ENCODE results near the gene RNPEPL1. TPM values are rescaled to one million over a fixed set of nuclear protein-coding genes. Genes with fewer than 3 reads are reported as not detected.

RNPEPL1 gene
- total and polyA plus RNA-seq, 5 donors from 2014 or later, result 28.5 to 167 (median 70.8) TPM

DNA sequence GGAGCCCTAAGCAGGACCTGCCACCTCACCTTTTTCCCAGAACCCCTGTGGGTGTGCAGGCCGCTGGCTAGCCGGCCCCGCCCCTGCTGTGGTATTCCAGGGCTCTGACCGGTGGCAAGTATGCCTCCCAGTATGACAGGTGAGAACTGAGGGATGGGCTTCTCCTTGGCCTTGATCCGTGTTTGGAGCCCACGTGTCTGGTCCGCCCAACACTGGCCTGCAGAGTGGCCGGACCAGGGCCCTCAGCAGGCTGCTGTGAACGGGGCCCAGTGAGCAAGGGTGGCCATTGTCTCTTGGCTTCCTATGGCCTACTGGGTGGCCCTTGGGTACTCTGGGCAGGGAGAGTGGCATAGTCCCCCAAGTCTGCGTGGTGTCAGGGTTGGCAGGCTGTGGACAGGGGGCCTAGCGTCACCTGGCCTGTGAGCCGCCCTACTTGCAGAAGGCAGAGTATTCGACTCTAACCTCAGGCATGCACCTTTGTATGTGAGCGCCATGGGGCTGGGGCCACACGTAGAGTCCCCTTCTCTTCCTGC lies 1.8 kb downstream of the RNPEPL1 start:
- Histone ChIP-seq H3K4me1 (ENCODE audit: control insufficient read depth, insufficient read depth, low read length, poor library complexity, severe bottlenecking) (peaks cover 65% of the 10 kb centered on the region), H3K27ac (ENCODE audit: insufficient read depth, low read length, poor library complexity, severe bottlenecking) (peak overlapping the region; percentile 47), H3K4me3 (ENCODE audit: low read depth, low read length) (peak overlapping the region; percentile 77), H3K27me3 (ENCODE audit: control insufficient read depth, insufficient read depth, low read length) (no peaks in the 10 kb centered on the region), H3K9me3 (ENCODE audit: control insufficient read depth in 2 of 2, low read length in 2 of 2) (no peaks in the 10 kb centered on the region), H3K36me3 (ENCODE audit: control insufficient read depth, insufficient read depth, low read length) (peaks cover 9% of the 10 kb centered on the region)
- Mint-ChIP-seq H3K4me3 (peak overlapping the region; percentile 86 to 97 (median 89)), H3K9me3 (no peaks in the 10 kb centered on the region), H3K27ac (peak overlapping the region in 2 of 3 donors; percentile 69 to 79), H3K27me3 (peaks cover 9% of the 10 kb centered on the region), H3K36me3 (no peaks in the 10 kb centered on the region), H3K4me1 (peaks cover 0 to 54% (median 24%) of the 10 kb centered on the region in 4 donors)
- DNase-seq (no peak), ATAC-seq (ENCODE audit: low read depth in 2 of 2) (no peak)

DNA sequence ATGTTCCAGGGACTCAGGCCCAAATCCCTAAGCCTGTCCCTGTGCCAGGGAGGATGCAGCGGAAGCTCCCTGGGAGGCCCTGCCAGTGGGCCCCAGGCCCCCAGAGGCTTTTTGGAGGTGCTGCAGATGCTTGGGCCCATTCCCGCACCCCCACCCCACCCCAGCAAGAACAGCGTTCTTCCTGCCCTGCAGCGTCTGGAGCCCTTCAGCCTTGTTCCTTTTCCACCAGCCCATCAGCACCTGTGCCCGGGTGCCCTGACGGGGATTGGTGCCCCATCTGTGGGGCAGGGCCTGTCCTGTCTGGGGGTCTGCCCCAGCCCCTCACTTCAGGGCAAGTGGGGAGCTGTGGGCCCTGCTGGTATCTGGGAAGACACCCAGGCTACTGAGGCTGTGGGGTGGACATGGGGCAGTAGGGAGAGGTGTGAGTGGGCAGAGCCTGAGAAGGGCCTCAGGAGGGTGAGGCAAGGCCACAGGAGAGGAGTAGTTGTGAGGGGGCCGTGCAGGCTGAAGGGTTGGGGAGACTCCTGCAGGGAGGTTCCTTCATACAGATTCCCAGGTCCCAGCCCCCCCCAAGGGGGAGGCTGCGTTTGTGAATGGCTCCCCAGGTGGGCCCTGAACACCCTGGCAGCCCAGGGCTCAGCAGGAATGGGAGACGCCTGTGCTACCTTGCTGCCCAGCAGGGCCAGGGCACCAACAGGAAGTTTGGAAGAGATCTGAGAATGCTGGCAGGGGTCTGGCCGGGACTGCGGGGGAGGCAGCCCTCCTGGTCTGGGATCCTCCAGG lies 2.4 kb downstream of the RNPEPL1 start:
- Histone ChIP-seq H3K9me3 (ENCODE audit: control insufficient read depth in 2 of 2, low read length in 2 of 2) (no peaks in the 10 kb centered on the region), H3K36me3 (ENCODE audit: control insufficient read depth, insufficient read depth, low read length) (peaks cover 16% of the 10 kb centered on the region), H3K4me3 (ENCODE audit: low read depth, low read length) (peak overlapping the region; percentile 26), H3K4me1 (ENCODE audit: control insufficient read depth, insufficient read depth, low read length, poor library complexity, severe bottlenecking) (peaks cover 58% of the 10 kb centered on the region), H3K27ac (ENCODE audit: insufficient read depth, low read length, poor library complexity, severe bottlenecking) (peak overlapping the region; percentile 47), H3K27me3 (ENCODE audit: control insufficient read depth, insufficient read depth, low read length) (no peaks in the 10 kb centered on the region)
- H3K4me1 Mint-ChIP-seq, result peaks cover 0 to 47% (median 18%) of the 10 kb centered on the region in 4 donors
- peak overlapping the region in 3 of 4 donors; percentile 87 to 97 (median 91) for H3K4me3 Mint-ChIP-seq
- H3K36me3 Mint-ChIP-seq, result no peaks in the 10 kb centered on the region
- DNase-seq, result no peak
- H3K27me3 Mint-ChIP-seq, result peaks cover 5% of the 10 kb centered on the region
- peak overlapping the region in 2 of 3 donors; percentile 36 to 73 for H3K27ac Mint-ChIP-seq
- ATAC-seq (ENCODE audit: low read depth in 2 of 2), result no peak
- no peaks in the 10 kb centered on the region for H3K9me3 Mint-ChIP-seq

DNA sequence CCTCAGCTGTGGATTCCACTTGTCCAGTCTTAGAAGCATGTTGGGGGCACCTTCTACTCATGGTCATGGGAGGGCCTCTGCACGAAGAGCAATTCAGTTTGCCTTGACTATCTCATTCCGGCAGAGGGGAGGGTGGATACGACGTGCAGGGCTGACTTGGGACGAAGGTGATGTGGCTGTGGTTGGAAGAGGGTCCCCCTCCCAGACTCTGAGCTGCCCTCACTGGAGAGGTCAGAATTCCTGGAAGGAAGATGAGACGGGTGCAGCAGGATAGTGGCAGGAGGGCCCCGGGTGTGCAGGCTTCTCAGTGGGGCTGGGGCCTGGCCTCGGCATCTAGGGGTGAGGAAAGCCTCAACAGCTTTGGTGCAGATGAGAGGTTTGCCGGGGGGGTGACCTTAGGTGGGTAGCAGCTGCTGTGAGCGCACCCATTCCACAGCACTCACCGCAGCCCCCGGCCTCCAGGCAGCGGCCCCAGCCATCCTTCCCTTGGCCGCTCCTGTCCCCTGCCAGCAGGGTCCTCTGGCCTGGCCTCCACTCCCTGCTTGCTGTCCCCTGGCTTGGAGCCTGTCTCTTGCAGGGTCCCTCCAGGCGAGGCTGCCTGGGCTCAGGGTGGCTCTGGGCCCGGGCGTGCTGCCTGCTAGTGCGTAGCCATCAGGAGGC lies 3.2 kb downstream of the RNPEPL1 start:
- peaks cover 51% of the 10 kb centered on the region for H3K4me1 ChIP-seq (ENCODE audit: control insufficient read depth, insufficient read depth, low read length, poor library complexity, severe bottlenecking)
- H3K4me1 Mint-ChIP-seq, result peaks cover 0 to 42% (median 16%) of the 10 kb centered on the region in 4 donors
- H3K27ac Mint-ChIP-seq, result peak overlapping the region; percentile 28 to 73 (median 36)
- H3K27ac ChIP-seq (ENCODE audit: insufficient read depth, low read length, poor library complexity, severe bottlenecking), result peak overlapping the region; percentile 47
- peak overlapping the region; percentile 69 to 97 (median 83) for H3K4me3 Mint-ChIP-seq
- no peaks in the 10 kb centered on the region for H3K9me3 ChIP-seq (ENCODE audit: control insufficient read depth in 2 of 2, low read length in 2 of 2)
- H3K9me3 Mint-ChIP-seq, result no peaks in the 10 kb centered on the region
- H3K27me3 Mint-ChIP-seq, result no peaks in the 10 kb centered on the region
- DNase-seq (no peak), ATAC-seq (ENCODE audit: low read depth in 2 of 2) (no peak)
- H3K4me3 ChIP-seq (ENCODE audit: low read depth, low read length), result no peak overlapping the region
- H3K36me3 Mint-ChIP-seq, result no peaks in the 10 kb centered on the region
- H3K27me3 ChIP-seq (ENCODE audit: control insufficient read depth, insufficient read depth, low read length), result no peaks in the 10 kb centered on the region
- peaks cover 19% of the 10 kb centered on the region for H3K36me3 ChIP-seq (ENCODE audit: control insufficient read depth, insufficient read depth, low read length)

DNA sequence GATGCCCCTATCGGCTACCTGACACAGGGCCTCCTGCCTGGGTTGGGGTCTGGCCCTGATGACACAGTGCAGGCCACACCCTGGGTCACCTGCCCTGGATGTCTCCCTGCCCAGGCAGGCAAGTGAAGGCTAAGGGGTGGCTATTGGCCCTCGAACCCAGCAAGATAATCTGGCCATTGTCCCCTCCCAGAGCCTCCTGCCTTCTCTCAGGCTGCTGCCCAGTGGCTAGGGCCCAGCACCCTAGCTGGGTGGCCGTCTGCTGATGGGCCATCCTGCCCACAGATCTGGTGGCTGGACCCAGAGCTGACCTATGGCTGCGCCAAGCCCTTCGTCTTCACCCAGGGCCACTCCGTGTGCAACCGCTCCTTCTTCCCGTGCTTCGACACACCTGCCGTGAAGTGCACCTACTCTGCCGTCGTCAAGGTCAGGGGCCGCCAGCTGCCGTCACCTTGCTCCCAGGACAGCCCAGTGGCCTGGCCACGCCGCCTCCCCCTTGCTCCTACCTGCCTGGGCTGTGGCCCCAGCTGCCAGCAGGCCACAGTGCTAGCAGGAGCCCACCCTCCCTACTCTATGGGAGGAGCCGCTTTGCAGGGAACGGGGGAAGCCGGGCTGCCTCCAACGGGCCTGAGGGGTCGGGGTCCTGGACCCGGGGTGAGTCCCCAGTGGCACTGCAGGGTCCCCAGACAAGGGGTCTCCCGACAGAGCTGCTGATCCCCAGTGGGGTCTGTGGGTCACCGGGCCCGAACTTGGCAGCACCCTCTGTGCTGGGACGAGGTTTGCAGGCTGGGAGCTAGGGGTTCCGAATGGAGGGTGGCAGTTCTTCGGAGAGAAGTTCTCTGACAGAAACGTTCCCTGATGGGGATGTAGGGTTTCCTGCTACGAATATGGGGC lies 4.1 kb downstream of the RNPEPL1 start:
- no peak overlapping the region for H3K4me3 ChIP-seq (ENCODE audit: low read depth, low read length)
- H3K9me3 ChIP-seq (ENCODE audit: control insufficient read depth in 2 of 2, low read length in 2 of 2), result no peaks in the 10 kb centered on the region
- peak overlapping the region in 2 of 3 donors; percentile 25 to 56 for H3K27ac Mint-ChIP-seq
- no peak overlapping the region for H3K27ac ChIP-seq (ENCODE audit: insufficient read depth, low read length, poor library complexity, severe bottlenecking)
- H3K4me1 Mint-ChIP-seq, result peaks cover 0 to 36% (median 13%) of the 10 kb centered on the region in 4 donors
- H3K4me3 Mint-ChIP-seq, result peak overlapping the region in 1 of 4 donors; percentile 5
- peaks cover 28% of the 10 kb centered on the region for H3K36me3 ChIP-seq (ENCODE audit: control insufficient read depth, insufficient read depth, low read length)
- peaks cover 41% of the 10 kb centered on the region for H3K4me1 ChIP-seq (ENCODE audit: control insufficient read depth, insufficient read depth, low read length, poor library complexity, severe bottlenecking)
- DNase-seq (no peak), ATAC-seq (ENCODE audit: low read depth in 2 of 2) (no peak)
- no peaks in the 10 kb centered on the region for H3K9me3 Mint-ChIP-seq
- no peaks in the 10 kb centered on the region for H3K27me3 ChIP-seq (ENCODE audit: control insufficient read depth, insufficient read depth, low read length)
- no peaks in the 10 kb centered on the region for H3K36me3 Mint-ChIP-seq
- H3K27me3 Mint-ChIP-seq, result no peaks in the 10 kb centered on the region

DNA sequence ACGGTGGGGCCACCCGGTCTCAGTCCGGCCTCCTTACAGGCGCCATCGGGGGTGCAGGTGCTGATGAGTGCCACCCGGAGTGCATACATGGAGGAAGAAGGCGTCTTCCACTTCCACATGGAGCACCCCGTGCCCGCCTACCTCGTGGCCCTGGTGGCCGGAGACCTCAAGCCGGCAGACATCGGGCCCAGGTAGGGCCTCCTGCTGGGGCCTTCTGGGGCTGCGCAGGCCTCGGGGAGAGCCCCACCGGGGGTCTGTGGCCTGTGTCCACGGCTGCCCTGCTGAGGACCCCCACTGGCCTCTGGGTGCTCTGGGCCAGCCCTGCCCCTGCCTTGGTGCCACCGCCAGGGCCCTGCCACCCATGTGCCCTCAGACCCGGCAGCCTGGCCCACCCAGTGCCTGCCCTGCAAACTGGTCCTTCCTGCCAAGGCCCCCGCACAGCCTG lies 4.8 kb downstream of the RNPEPL1 start:
- Mint-ChIP-seq H3K4me3 (no peak overlapping the region), H3K27me3 (no peaks in the 10 kb centered on the region), H3K9me3 (no peaks in the 10 kb centered on the region), H3K36me3 (no peaks in the 10 kb centered on the region), H3K27ac (no peak overlapping the region), H3K4me1 (peaks cover 0 to 31% (median 8%) of the 10 kb centered on the region in 4 donors)
- Histone ChIP-seq H3K9me3 (ENCODE audit: control insufficient read depth in 2 of 2, low read length in 2 of 2) (no peaks in the 10 kb centered on the region), H3K4me1 (ENCODE audit: control insufficient read depth, insufficient read depth, low read length, poor library complexity, severe bottlenecking) (peaks cover 36% of the 10 kb centered on the region), H3K4me3 (ENCODE audit: low read depth, low read length) (no peak overlapping the region), H3K36me3 (ENCODE audit: control insufficient read depth, insufficient read depth, low read length) (peaks cover 29% of the 10 kb centered on the region), H3K27ac (ENCODE audit: insufficient read depth, low read length, poor library complexity, severe bottlenecking) (no peak overlapping the region), H3K27me3 (ENCODE audit: control insufficient read depth, insufficient read depth, low read length) (no peaks in the 10 kb centered on the region)
- ATAC-seq (ENCODE audit: low read depth in 2 of 2), result no peak
- no peak for DNase-seq

DNA sequence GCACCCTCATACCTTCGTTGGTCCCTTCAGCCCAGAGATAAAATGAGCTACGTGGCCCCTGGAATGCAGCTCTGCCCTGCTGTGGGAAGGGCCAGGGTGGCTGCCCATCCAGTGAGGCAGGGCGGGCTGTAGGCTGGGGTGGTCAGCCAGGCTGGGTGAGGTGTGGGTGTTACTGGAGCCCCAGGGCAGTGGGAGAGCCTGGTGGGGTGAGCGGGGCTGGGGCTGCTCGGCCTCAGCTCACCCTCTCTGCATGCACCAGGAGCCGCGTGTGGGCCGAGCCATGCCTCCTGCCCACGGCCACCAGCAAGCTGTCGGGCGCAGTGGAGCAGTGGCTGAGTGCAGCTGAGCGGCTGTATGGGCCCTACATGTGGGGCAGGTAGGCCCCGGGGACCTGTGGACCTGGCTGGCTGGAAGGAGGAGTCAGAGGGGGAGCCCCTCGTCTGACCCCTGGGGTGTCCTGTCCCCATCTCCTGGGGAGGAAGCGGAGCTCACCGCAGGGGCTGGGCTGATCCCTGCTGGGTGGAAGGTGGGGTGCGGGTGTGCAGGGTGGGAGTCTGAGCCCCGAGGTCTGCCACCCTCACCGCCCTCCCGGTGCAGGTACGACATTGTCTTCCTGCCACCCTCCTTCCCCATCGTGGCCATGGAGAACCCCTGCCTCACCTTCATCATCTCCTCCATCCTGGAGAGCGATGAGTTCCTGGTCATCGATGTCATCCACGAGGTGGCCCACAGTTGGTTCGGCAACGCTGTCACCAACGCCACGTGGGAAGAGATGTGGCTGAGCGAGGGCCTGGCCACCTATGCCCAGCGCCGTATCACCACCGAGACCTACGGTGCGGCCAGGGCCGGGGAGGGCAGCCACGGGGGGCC lies 5.5 kb downstream of the RNPEPL1 start:
- H3K9me3 Mint-ChIP-seq, result no peaks in the 10 kb centered on the region
- H3K4me1 Mint-ChIP-seq, result peaks cover 0 to 34% (median 8%) of the 10 kb centered on the region in 4 donors
- Histone ChIP-seq H3K4me3 (ENCODE audit: low read depth, low read length) (no peak overlapping the region), H3K4me1 (ENCODE audit: control insufficient read depth, insufficient read depth, low read length, poor library complexity, severe bottlenecking) (peaks cover 42% of the 10 kb centered on the region), H3K9me3 (ENCODE audit: control insufficient read depth in 2 of 2, low read length in 2 of 2) (no peaks in the 10 kb centered on the region), H3K36me3 (ENCODE audit: control insufficient read depth, insufficient read depth, low read length) (peaks cover 29% of the 10 kb centered on the region), H3K27me3 (ENCODE audit: control insufficient read depth, insufficient read depth, low read length) (no peaks in the 10 kb centered on the region), H3K27ac (ENCODE audit: insufficient read depth, low read length, poor library complexity, severe bottlenecking) (no peak overlapping the region)
- H3K36me3 Mint-ChIP-seq, result no peaks in the 10 kb centered on the region
- H3K27me3 Mint-ChIP-seq, result no peaks in the 10 kb centered on the region
- H3K27ac Mint-ChIP-seq, result no peak overlapping the region
- ATAC-seq (ENCODE audit: low read depth in 2 of 2), result no peak
- no peak overlapping the region for H3K4me3 Mint-ChIP-seq
- DNase-seq, result no peak

Measured in CD4-positive, CD25-positive, alpha-beta regulatory T cell (primary cell).